Measurements from ENCODE around the gene MMRN2. TPM values are rescaled to one million over a fixed set of nuclear protein-coding genes. Genes with fewer than 3 reads are reported as not detected.
A peak's percentile ranks its signal among the peaks of the same experiment; 100 is the strongest.
"Not testable (repeated sequence)": the region's sequence is repeated elsewhere in the genome, so short reads cannot be mapped to it uniquely, and the experiment has no call there.

Gene MMRN2
- total and polyA plus RNA-seq, 8 donors = 1.00 to 40.0 (median 5.7) TPM

DNA sequence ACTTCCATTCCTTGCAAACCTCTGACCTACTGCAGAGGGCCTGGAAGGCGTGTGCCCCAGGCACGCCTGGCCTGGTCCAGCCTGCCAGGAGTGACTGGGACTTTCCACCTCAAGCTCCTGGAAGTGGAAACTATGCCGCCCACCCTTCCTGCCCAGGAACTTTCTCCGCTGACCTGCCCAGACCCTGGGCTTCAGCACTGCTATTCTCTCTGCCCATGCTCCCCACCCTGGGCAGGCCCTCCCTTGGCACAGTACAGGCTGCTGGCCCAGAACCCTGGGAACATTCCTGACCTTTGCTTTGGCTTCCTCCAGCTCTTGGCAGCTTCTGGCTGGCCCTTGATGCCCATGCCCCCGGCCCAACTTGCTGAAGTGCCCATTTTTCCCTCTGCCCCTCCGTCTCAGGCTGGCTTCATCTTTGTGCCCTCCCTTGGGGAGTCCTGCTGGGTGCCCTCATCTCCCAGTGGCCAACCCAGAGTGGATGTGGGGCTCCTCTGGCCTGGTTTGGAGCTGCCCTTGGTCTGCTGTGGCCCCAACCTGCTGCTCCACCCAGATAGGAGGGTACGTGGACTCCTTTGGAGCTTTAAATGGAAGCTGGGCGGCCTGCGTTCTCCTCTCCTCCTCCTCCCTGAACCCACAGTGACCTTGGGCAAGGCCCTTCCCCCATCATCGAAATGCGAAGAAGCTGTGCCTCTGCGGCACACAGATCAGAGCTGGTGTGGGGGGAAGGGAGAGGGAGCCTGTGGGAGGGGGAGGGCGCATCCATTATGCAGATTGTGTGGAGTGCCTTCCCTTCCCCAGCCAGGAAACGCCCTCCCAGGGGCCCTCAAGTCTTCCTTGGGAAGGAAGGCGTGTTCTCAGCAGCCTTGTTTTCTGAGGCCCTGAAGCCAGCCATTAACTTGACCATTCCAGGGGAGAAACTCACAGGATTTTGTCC, 3.4 kb downstream of the MMRN2 start:
- peak overlapping the region; percentile 48 to 82 (median 74) for H3K27ac ChIP-seq
- TF ChIP-seq EP300 (IDR thresholded peaks at IDR 0.05) (peak; percentile 28), POLR2AphosphoS5 (IDR thresholded peaks at IDR 0.05) (peak; percentile 24 to 40 (median 37)), POLR2A (IDR thresholded peaks at IDR 0.05) (no peak)
- TF ChIP-seq, protein P1, sequence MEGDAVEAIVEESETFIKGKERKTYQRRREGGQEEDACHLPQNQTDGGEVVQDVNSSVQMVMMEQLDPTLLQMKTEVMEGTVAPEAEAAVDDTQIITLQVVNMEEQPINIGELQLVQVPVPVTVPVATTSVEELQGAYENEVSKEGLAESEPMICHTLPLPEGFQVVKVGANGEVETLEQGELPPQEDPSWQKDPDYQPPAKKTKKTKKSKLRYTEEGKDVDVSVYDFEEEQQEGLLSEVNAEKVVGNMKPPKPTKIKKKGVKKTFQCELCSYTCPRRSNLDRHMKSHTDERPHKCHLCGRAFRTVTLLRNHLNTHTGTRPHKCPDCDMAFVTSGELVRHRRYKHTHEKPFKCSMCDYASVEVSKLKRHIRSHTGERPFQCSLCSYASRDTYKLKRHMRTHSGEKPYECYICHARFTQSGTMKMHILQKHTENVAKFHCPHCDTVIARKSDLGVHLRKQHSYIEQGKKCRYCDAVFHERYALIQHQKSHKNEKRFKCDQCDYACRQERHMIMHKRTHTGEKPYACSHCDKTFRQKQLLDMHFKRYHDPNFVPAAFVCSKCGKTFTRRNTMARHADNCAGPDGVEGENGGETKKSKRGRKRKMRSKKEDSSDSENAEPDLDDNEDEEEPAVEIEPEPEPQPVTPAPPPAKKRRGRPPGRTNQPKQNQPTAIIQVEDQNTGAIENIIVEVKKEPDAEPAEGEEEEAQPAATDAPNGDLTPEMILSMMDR (IDR thresholded peaks at IDR 0.05) = no peak
- H3K36me3 ChIP-seq = no peaks in the 10 kb centered on the region
- WGBS, 5 donors = 56 to 66% (median 63%) methylated on average over 14 to 15 of the region's 15 CpGs
- H3K4me1 ChIP-seq = peaks cover 16 to 41% (median 30%) of the 10 kb centered on the region in 4 donors
- peak overlapping the region in 1 of 4 donors; percentile 39 for H3K4me3 ChIP-seq
- no peaks in the 10 kb centered on the region for H3K27me3 ChIP-seq
- H3K9me3 ChIP-seq = peaks cover 0 to 13% (median 4%) of the 10 kb centered on the region in 4 donors
- intact Hi-C loops (cut with DNase I; ENCODE audit: low total_unique reads) = no loop called here
- peak in 1 of 2 donors; percentile 90 for DNase-seq

DNA sequence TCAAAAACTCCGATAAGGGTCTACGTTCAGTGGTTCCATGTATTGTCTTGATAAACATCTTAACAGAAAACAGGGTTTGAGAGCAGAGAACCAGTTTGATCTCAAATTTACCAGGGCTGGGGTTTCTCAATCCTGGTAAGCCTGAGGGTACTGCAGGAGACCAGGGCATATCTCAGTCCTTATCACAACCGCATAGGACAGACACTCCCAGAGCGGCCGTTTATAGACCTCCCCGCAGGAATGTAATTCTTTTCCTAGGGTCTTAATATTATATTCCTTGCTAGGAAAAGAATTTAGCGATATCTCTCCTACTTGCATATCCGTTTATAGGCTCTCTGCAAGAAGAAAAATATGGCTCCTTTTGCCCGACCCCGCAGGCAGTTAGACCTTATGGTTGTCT, 4.7 kb downstream of the MMRN2 start:
- H3K36me3 ChIP-seq; H3K4me3 ChIP-seq; H3K27me3 ChIP-seq; DNase-seq; intact Hi-C loops (cut with DNase I; ENCODE audit: low total_unique reads): not testable (repeated sequence)
- Histone ChIP-seq H3K27ac (peak overlapping the region in 1 of 5 donors; percentile 77), H3K4me1 (peaks cover 6 to 29% (median 18%) of the 10 kb centered on the region in 4 donors), H3K9me3 (peaks cover 0 to 13% (median 4%) of the 10 kb centered on the region in 4 donors)
- 90 to 96% (median 95%) methylated on average over 10 of the region's 10 CpGs for WGBS, 5 donors

DNA sequence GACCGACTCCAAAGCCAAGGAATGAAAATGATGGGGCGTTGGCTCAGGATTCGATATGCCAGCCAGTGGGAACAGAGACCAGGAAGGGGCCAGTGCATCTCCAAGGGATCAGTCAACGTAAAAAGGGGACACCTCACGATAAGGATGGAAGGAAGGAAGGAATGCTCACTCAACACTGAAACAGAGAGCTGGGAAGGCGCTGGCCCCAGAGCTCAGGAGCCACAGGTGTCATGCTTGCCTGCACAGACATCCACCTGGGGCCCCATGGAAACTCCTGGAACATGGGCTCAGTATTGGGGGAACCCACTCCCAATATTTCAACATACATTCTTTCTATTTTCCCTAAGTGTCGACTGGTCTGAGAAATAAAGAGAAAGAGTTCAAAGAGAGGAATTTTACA, 5.3 kb downstream of the MMRN2 start:
- DNase-seq = no peak
- H3K4me3 ChIP-seq = no peak overlapping the region
- peaks cover 6 to 29% (median 18%) of the 10 kb centered on the region in 4 donors for H3K4me1 ChIP-seq
- TF ChIP-seq POLR2AphosphoS5 (IDR thresholded peaks at IDR 0.05) (no peak), POLR2A (IDR thresholded peaks at IDR 0.05) (no peak), EP300 (IDR thresholded peaks at IDR 0.05) (no peak)
- TF ChIP-seq, protein P1 (IDR thresholded peaks at IDR 0.05) = no peak
- H3K27ac ChIP-seq = peak overlapping the region in 1 of 5 donors; percentile 14
- no peaks in the 10 kb centered on the region for H3K36me3 ChIP-seq
- intact Hi-C loops (cut with DNase I; ENCODE audit: low total_unique reads) = no loop called here
- WGBS, 5 donors = 83 to 92% (median 90%) methylated on average over 7 of the region's 7 CpGs
- H3K9me3 ChIP-seq = peaks cover 0 to 13% (median 4%) of the 10 kb centered on the region in 4 donors
- no peaks in the 10 kb centered on the region for H3K27me3 ChIP-seq

DNA sequence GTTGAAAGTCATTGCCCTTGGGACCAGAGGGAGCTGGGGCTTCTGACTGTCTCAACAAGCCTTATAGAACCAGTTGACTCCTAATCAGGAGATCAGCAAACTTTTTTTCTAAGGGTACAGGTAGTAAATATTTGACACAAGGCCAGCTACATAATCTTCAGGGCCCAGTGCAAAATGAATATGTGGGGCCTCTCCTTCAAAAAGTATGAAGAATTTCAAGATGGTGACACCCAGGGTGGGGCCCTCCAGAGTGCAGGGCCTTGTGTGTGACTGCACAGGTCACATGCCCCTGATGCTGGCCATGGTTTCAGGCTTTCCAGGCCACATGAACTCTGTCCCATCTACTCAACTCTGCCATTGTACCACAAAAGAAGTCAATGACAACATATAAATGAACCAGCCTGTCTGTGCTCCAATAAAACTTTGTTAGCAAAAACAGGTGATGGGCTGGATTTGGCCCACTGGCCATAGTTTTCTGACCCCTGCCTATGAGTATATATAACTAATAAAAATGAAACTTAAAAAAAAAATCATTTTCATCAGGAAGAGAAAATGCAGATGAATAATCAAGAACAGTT, 6.1 kb downstream of the MMRN2 start:
- peaks cover 6 to 32% (median 18%) of the 10 kb centered on the region in 4 donors for H3K4me1 ChIP-seq
- TF ChIP-seq POLR2AphosphoS5 (IDR thresholded peaks at IDR 0.05) = no peak
- TF ChIP-seq, protein P1 (IDR thresholded peaks at IDR 0.05) = no peak
- no peak for TF ChIP-seq POLR2A (IDR thresholded peaks at IDR 0.05)
- no peak for TF ChIP-seq EP300 (IDR thresholded peaks at IDR 0.05)
- H3K27ac ChIP-seq = no peak overlapping the region
- no peak for DNase-seq
- no peaks in the 10 kb centered on the region for H3K27me3 ChIP-seq
- H3K36me3 ChIP-seq = no peaks in the 10 kb centered on the region
- no peak overlapping the region for H3K4me3 ChIP-seq
- peaks cover 0 to 13% (median 4%) of the 10 kb centered on the region in 4 donors for H3K9me3 ChIP-seq
- intact Hi-C loops (cut with DNase I; ENCODE audit: low total_unique reads) = no loop called here

All from stomach (tissue), 9 donors.